IMR-90 (cell line): ENCODE data around the gene MYL10.

Source experiments
- BHLHE40 ChIP-seq: fragments of 150-350 bp; IDR thresholded peaks from 2 replicates; pipeline ENCODE4 v1.6.1; 2016; ENCODE audit warnings: mild to moderate bottlenecking, low read depth, low read length
- CHD1 ChIP-seq: IDR thresholded peaks from 2 replicates; pipeline ENCODE4 v1.6.1; 2012; ENCODE audit warnings: low read depth, low read length, improper control_type of control experiment
- CTCF ChIP-seq: conservative IDR thresholded peaks from 2 replicates; pipeline ENCODE4 v1.5.1; 2012; ENCODE audit warnings: mild to moderate bottlenecking, low read depth, low read length, improper control_type of control experiment
- MAFK ChIP-seq: IDR thresholded peaks from 2 replicates; pipeline ENCODE4 v1.6.1; 2012; ENCODE audit warnings: low read depth, low read length, improper control_type of control experiment
- MXI1 ChIP-seq: IDR thresholded peaks from 2 replicates; pipeline ENCODE4 v1.6.1; 2012; ENCODE audit warnings: low read depth, mild to moderate bottlenecking, low read length, moderate library complexity, borderline replicate concordance
- NFE2L2 ChIP-seq: fragments of 150-350 bp; IDR thresholded peaks from 2 replicates; pipeline ENCODE4 v1.6.1; 2016; ENCODE audit warnings: low read depth, mild to moderate bottlenecking, low read length
- POLR2A ChIP-seq: IDR thresholded peaks from 2 replicates; pipeline ENCODE4 v1.6.1; 2012; ENCODE audit warnings: mild to moderate bottlenecking, low read depth, low read length
- RAD21 ChIP-seq: IDR thresholded peaks from 2 replicates; pipeline ENCODE4 v1.6.1; 2012; ENCODE audit warnings: low read length, improper control_type of control experiment
- SMC3 ChIP-seq: fragments of 150-350 bp; IDR thresholded peaks from 2 replicates; pipeline ENCODE4 v1.6.1; 2016; ENCODE audit warnings: low read depth, mild to moderate bottlenecking, antibody characterized with exemption, low read length, moderate library complexity
- TF ChIP-seq, protein P1 (sequence below): fragments of 150-350 bp; IDR thresholded peaks from 2 replicates; pipeline ENCODE4 v1.6.1; 2017; ENCODE audit warnings: mild to moderate bottlenecking, antibody characterized with exemption, low read length, low read depth

DNA sequence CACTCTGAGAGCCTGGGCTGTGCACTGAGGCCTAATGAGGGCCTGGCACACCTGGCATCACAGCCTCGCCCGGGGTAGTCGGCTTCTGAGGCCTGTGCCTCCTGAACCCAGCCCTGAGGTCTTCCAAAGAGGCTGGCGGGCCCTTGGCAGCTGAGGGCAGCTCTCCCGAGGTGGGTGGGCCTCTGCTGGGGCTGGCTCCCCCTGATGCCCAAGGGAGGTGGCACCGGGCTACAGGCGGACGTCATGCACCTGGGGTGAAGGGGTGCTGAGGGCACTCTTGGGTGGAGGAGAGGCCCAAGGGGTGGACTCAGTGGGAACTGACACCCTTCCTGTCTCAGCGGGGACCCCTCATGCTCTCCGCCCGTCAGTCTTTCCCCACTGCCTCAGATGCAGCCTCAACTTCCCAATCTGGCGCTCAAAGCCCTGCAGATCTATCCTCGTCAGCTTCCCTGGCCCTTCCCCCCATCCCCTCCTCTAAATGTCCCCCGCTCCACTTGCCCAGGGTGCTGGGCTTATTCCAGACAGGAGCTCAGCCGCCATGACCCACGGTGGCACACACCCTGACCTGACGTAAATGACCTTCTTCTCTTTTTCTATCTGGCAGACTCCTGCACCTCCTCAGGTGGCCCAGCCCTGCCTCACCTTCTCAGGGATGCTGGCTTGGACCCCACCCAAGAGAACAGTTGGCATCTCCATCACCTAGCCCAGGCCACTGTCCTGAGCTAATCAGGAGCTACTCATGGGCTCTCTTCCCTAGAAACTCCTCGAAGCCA lies 38.2 kb downstream of the MYL10 start:
- TF ChIP-seq POLR2A (no peak), SMC3 (no peak), CTCF (no peak), BHLHE40 (no peak), CHD1 (no peak), MAFK (no peak), MXI1 (no peak), RAD21 (no peak), NFE2L2 (no peak)
- TF ChIP-seq, protein P1, sequence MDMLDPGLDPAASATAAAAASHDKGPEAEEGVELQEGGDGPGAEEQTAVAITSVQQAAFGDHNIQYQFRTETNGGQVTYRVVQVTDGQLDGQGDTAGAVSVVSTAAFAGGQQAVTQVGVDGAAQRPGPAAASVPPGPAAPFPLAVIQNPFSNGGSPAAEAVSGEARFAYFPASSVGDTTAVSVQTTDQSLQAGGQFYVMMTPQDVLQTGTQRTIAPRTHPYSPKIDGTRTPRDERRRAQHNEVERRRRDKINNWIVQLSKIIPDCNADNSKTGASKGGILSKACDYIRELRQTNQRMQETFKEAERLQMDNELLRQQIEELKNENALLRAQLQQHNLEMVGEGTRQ, result no peak
